Osteocyte (in vitro differentiated cells): Measurements from ENCODE around the gene MYRF. TPM values are rescaled to one million over a fixed set of nuclear protein-coding genes. Genes with fewer than 3 reads are reported as not detected.

Experiments
- DNase-seq: peaks from one replicate; pipeline ENCODE4 v3.0.0; 2021; ENCODE audit warnings: mixed read lengths; ENCODE audit not compliant: unreplicated experiment; ENCODE audit errors: extremely low spot score
- H3K27ac Mint-ChIP-seq: one replicate; pipeline ENCODE4 v1.8.0; 2021; ENCODE audit warnings: mild to moderate bottlenecking, mixed read lengths; ENCODE audit not compliant: unreplicated experiment
- H3K27me3 Mint-ChIP-seq: one replicate; pipeline ENCODE4 v1.8.0; 2021; ENCODE audit warnings: mixed read lengths; ENCODE audit not compliant: unreplicated experiment
- H3K36me3 Mint-ChIP-seq: one replicate; pipeline ENCODE4 v1.8.0; 2021; ENCODE audit warnings: mixed read lengths; ENCODE audit not compliant: unreplicated experiment
- H3K4me1 Mint-ChIP-seq: one replicate; pipeline ENCODE4 v1.8.0; 2021; ENCODE audit warnings: mixed read lengths; ENCODE audit not compliant: unreplicated experiment
- H3K4me3 Mint-ChIP-seq: one replicate; pipeline ENCODE4 v1.8.0; 2021; ENCODE audit warnings: mild to moderate bottlenecking, moderate library complexity, mixed read lengths; ENCODE audit not compliant: unreplicated experiment
- H3K9me3 Mint-ChIP-seq: one replicate; pipeline ENCODE4 v1.8.0; 2021; ENCODE audit warnings: mixed read lengths; ENCODE audit not compliant: unreplicated experiment
- CTCF ChIP-seq: fragments of 200-600 bp; sonication (generic); IDR thresholded peaks from 2 replicates; pipeline ENCODE4 v1.5.0; 2021; ENCODE audit warnings: antibody characterized with exemption, mild to moderate bottlenecking, moderate library complexity
- total RNA-seq: library from RNA; stranded (reverse); gene quantifications from 2 replicates; pipeline ENCODE4 v1.2.1, GENCODE V29; 2021

Gene MYRF
- total RNA-seq, 1 donor from 2014 or later, result 0.43 TPM

DNA sequence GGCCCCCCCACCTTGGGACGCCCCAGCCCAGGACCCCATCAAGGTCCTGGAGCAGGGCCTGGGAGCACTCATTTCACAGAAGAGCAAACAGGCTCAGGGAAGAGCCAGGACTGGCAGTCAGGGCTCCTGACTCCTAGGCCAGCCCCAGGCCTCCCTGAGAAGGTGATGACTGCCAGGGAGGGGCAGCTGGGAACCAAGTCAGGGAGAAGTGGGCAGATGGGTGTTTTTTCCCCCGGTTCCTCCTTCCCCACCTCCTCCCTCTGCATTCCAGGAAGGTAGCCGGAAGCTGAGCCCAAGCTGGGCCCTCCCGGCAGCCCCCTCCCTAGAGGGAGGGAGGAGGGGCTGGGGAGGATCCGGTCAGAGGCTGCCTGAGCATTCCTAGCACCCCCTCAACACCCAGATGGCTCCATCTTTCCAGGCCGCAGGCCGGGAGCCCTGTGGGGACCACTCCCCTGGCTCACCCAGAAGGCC lies 19.6 kb downstream of the MYRF start:
- Mint-ChIP-seq H3K27me3 (no peaks in the 10 kb centered on the region), H3K4me3 (no peak overlapping the region), H3K9me3 (no peaks in the 10 kb centered on the region), H3K27ac (no peak overlapping the region), H3K4me1 (peaks cover 5% of the 10 kb centered on the region), H3K36me3 (no peaks in the 10 kb centered on the region)
- DNase-seq, result no peak
- TF ChIP-seq CTCF, result no peak

GRCh38 chr11:61773356-61773755 lies 20.9 kb downstream of the MYRF start:
- H3K4me1 Mint-ChIP-seq, result peaks cover 5% of the 10 kb centered on the region
- no peak overlapping the region for H3K27ac Mint-ChIP-seq
- no peak overlapping the region for H3K4me3 Mint-ChIP-seq
- H3K9me3 Mint-ChIP-seq, result no peaks in the 10 kb centered on the region
- no peaks in the 10 kb centered on the region for H3K36me3 Mint-ChIP-seq
- no peak for TF ChIP-seq CTCF
- no peak for DNase-seq
- H3K27me3 Mint-ChIP-seq, result no peaks in the 10 kb centered on the region

DNA sequence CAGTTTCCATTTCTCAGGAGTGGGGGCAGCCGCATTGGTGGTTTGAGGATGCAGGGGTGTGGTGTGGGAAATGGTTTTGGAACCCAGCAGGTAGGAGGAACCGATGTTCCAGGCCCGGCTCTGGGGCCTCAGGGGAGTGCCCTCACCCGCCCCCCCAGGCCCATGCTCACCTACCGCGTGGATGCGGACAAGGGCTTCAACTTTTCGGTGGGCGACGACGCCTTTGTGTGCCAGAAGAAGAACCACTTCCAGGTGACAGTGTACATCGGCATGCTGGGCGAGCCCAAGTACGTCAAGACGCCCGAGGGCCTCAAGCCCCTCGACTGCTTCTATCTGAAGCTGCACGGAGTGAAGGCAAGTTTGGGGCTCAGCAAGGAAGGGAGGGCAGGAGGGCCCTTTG lies 21.4 kb downstream of the MYRF start:
- TF ChIP-seq CTCF, result no peak
- Mint-ChIP-seq H3K4me3 (no peak overlapping the region), H3K27ac (no peak overlapping the region), H3K4me1 (peaks cover 5% of the 10 kb centered on the region), H3K36me3 (no peaks in the 10 kb centered on the region), H3K27me3 (no peaks in the 10 kb centered on the region), H3K9me3 (no peaks in the 10 kb centered on the region)
- DNase-seq, result no peak

DNA sequence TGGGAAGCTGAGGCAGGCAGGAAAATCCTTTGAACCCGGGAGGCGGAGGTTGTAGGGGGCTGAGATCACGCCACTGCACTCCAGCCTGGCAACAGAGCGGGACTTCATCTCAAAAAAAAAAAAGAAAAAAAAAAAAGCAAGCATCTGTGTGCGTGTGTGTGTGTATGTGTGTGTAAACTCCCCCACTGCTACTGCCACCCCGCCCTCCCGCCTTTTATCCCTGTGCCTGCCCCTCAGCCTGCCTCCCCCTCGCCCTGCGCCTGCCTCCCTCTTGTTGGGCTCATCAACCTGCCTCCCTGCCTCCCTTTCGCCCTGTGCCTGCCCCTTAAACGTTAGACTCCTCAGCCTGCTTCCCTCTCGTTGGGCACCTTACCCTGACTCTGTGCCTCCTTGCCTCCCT lies 22.0 kb downstream of the MYRF start:
- no peak for DNase-seq
- no peak overlapping the region for H3K4me3 Mint-ChIP-seq
- H3K36me3 Mint-ChIP-seq, result no peaks in the 10 kb centered on the region
- no peaks in the 10 kb centered on the region for H3K9me3 Mint-ChIP-seq
- TF ChIP-seq CTCF, result no peak
- no peaks in the 10 kb centered on the region for H3K27me3 Mint-ChIP-seq
- H3K4me1 Mint-ChIP-seq, result peaks cover 5% of the 10 kb centered on the region
- H3K27ac Mint-ChIP-seq, result no peak overlapping the region

DNA sequence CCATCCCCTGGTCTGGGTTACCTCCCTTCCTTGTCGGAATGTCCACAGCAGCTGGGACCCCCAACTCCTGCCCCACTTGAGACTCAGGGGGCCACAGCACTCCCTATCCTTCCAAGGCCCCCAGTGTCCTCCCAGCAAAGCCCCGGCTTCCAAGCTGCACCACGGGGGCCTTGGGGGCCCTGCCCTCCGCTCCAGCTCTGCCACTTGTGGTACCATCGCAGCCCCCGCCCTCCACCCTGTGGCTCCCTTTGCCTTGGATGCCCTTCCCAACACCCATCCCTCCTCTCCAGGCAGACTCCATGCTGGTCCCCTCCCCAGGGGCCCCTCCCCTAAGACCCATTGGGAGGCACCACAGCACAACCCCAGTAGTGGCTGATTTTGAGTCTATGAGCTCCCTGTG lies 22.7 kb downstream of the MYRF start:
- no peak for DNase-seq
- no peak for TF ChIP-seq CTCF
- Mint-ChIP-seq H3K4me3 (no peak overlapping the region), H3K36me3 (no peaks in the 10 kb centered on the region), H3K9me3 (no peaks in the 10 kb centered on the region), H3K27me3 (no peaks in the 10 kb centered on the region), H3K4me1 (peaks cover 2% of the 10 kb centered on the region), H3K27ac (no peak overlapping the region)
